Esophagus squamous epithelium (tissue), 5 donors: Measurements from ENCODE around the gene SH2D7. TPM values are rescaled to one million over a fixed set of nuclear protein-coding genes. Genes with fewer than 3 reads are reported as not detected.
A peak's percentile ranks its signal among the peaks of the same experiment; 100 is the strongest.

Experiments used
- DNase-seq: peaks from one replicate; lab custom pipeline; 2025; lab: John Stamatoyannopoulos, UW
- H3K27ac ChIP-seq, 4 donors: fragments of 200-600 bp; sonication (generic); one replicate each; pipeline ENCODE4 v1.5.1; 2016 to 2019; ENCODE audit warnings: mild to moderate bottlenecking in 1 of 4
- H3K27me3 ChIP-seq, 4 donors: fragments of 200-600 bp; sonication (generic); 1 replicate in 3 of 4; 2 replicates in 1 of 4; pipeline versions ENCODE4 v1.5.1 to v1.6.0; 2017 to 2021; ENCODE audit warnings: antibody characterized with exemption in 1 of 4
- H3K36me3 ChIP-seq, 3 donors: fragments of 200-600 bp; sonication (generic); one replicate each; pipeline ENCODE4 v1.5.1; 2016 to 2019
- H3K4me1 ChIP-seq, 3 donors: fragments of 200-600 bp; sonication (generic); one replicate each; pipeline ENCODE4 v1.5.1; 2017 to 2019
- H3K4me3 ChIP-seq, 4 donors: fragments of 200-600 bp; sonication (generic); 1 replicate in 3 of 4; 2 replicates in 1 of 4; pipeline ENCODE4 v1.5.1; 2016 to 2019; ENCODE audit warnings: mild to moderate bottlenecking in 2 of 4, moderate library complexity in 1 of 4
- H3K9me3 ChIP-seq, 3 donors: fragments of 200-600 bp; sonication (generic); one replicate each; pipeline ENCODE4 v1.5.1; 2016 to 2019
- POLR2A ChIP-seq, 4 donors: fragments of 450-650 bp; IDR thresholded peaks; one replicate each; pipeline ENCODE4 v1.6.1; 2017; ENCODE audit warnings: antibody characterized with exemption in 4 of 4, mild to moderate bottlenecking in 4 of 4, moderate library complexity in 3 of 4
- WGBS, 2 donors: methylation state at CpG; one replicate each; pipeline ENCODE4 v1.1.5; 2018; 5-methylcytosine and 5-hydroxymethylcytosine counted together
- intact Hi-C: fragments of 100-400 bp; cut with DNase I; formaldehyde crosslinking; loops from one replicate; pipeline ENCODE4 v1.15.0; 2022
- total RNA-seq, 4 donors: library from RNA; depleted of rRNA; stranded (reverse); fragments of >200 nt; gene quantifications; one replicate each; pipeline ENCODE4 v1.1.0, GENCODE V29; 2016
- TF ChIP-seq, protein P1 (sequence below), 6 experiments: fragments of 450-650 bp in 4 of 6; fragments of 200-600 bp in 2 of 6; sonication (generic) in 2 of 6; IDR thresholded peaks; one replicate each; pipeline ENCODE4 v1.5.1; 2016 to 2019; ENCODE audit warnings: antibody characterized with exemption in 6 of 6, mild to moderate bottlenecking in 4 of 6, moderate library complexity in 4 of 6
- donor health status: DM: yes; HTN: yes; CAD: no.

Gene SH2D7
- total RNA-seq, 4 donors from 2014 or later = not detected

DNA sequence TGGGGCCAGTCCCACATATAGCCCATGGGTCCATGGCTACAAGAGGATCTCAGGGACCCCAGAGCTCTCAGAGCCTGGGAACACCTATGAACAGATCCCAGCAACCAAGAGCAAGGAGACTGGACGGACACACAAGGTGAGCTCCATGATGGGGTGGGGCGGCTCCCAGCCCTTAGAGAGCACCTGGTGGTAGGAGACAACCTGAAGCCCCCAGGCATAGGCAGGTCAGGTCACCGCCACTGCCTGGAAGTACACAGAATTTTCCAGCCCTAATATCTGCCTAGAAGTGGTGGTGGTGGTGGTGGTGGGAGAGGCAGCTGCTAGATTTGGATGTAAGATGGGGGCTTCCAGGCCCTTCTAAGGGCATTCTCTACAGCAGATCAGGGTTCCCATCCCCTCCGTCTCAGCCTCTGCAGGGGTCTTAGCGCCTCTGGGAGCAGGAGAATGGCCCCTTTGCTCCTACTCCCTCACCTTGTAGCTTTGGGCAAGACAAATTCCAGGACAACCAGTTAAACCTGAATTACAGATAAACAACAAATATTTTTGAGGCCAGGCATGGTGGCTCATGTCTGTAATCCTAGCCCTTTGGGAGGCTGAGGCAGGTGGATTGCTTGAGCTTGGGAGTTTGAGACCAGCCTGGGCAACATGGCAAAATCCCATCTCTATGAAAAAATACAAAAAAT is 9.2 kb downstream of the SH2D7 start:
- TF ChIP-seq, protein P1, sequence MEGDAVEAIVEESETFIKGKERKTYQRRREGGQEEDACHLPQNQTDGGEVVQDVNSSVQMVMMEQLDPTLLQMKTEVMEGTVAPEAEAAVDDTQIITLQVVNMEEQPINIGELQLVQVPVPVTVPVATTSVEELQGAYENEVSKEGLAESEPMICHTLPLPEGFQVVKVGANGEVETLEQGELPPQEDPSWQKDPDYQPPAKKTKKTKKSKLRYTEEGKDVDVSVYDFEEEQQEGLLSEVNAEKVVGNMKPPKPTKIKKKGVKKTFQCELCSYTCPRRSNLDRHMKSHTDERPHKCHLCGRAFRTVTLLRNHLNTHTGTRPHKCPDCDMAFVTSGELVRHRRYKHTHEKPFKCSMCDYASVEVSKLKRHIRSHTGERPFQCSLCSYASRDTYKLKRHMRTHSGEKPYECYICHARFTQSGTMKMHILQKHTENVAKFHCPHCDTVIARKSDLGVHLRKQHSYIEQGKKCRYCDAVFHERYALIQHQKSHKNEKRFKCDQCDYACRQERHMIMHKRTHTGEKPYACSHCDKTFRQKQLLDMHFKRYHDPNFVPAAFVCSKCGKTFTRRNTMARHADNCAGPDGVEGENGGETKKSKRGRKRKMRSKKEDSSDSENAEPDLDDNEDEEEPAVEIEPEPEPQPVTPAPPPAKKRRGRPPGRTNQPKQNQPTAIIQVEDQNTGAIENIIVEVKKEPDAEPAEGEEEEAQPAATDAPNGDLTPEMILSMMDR (IDR thresholded peaks at IDR 0.05) = no peak
- no peak for TF ChIP-seq POLR2A (IDR thresholded peaks at IDR 0.05)
- Histone ChIP-seq H3K27ac (no peak overlapping the region), H3K27me3 (no peaks in the 10 kb centered on the region), H3K36me3 (no peaks in the 10 kb centered on the region), H3K4me3 (no peak overlapping the region), H3K9me3 (no peaks in the 10 kb centered on the region), H3K4me1 (peaks cover 4 to 19% (median 4%) of the 10 kb centered on the region in 3 donors)
- 70 to 79% methylated on average over 2 to 3 of the region's 5 CpGs for WGBS, 2 donors
- intact Hi-C loops = no loop called here
- no peak for DNase-seq

DNA sequence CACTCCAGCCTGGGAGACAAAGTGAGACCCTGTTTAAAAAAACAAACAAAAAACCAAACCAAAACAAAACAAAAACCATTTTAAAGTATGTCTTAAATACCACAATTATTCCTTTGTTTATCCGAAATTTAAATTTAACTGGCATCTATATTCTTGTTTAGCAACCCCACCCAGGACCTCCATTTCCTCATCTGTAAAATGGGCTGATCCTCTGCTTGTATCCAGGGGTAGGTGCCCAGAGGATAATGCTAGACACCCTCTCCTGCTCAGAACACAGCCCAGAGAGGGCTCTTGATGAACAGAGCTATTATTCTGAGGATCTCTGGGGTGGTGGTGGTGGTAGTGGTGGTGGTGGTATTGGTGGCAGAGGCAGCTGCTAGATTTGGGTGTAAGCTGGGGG is 9.8 kb downstream of the SH2D7 start:
- TF ChIP-seq, protein P1 (IDR thresholded peaks at IDR 0.05) = no peak
- TF ChIP-seq POLR2A (IDR thresholded peaks at IDR 0.05) = no peak
- Histone ChIP-seq H3K4me1 (peaks cover 4 to 19% (median 4%) of the 10 kb centered on the region in 3 donors), H3K27ac (no peak overlapping the region), H3K9me3 (no peaks in the 10 kb centered on the region), H3K36me3 (no peaks in the 10 kb centered on the region), H3K27me3 (no peaks in the 10 kb centered on the region), H3K4me3 (no peak overlapping the region)
- intact Hi-C loops = no loop called here
- DNase-seq = no peak
- WGBS, 2 donors = 80 to 90% methylated on average over 1 of the region's 1 CpG

DNA sequence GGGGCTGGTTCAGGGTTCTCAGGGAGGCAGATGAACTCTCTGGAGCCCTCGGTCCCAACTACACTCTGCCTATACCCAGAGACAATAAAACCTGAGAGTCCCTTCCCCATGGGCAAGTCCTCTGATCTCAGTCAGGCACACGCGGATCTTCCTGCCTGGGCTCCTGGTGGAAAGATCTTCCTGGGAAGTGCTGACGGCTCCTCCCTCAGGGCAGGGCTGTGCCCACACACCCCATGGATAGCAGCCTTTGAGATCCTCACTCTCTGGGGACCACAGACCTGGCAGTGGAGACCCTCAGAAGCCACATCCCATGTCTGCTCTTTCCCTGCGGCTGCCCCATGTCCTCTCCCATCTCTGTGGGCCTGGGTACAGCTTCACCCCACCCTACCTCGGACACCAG is 10.4 kb downstream of the SH2D7 start:
- TF ChIP-seq, protein P1 (IDR thresholded peaks at IDR 0.05) = no peak
- TF ChIP-seq POLR2A (IDR thresholded peaks at IDR 0.05) = no peak
- Histone ChIP-seq H3K27ac (no peak overlapping the region), H3K9me3 (no peaks in the 10 kb centered on the region), H3K36me3 (no peaks in the 10 kb centered on the region), H3K4me1 (peaks cover 4 to 19% (median 4%) of the 10 kb centered on the region in 3 donors), H3K4me3 (no peak overlapping the region), H3K27me3 (no peaks in the 10 kb centered on the region)
- intact Hi-C loops = no loop called here
- WGBS, 2 donors = 72 to 81% methylated on average over 4 to 6 of the region's 6 CpGs
- DNase-seq = no peak

DNA sequence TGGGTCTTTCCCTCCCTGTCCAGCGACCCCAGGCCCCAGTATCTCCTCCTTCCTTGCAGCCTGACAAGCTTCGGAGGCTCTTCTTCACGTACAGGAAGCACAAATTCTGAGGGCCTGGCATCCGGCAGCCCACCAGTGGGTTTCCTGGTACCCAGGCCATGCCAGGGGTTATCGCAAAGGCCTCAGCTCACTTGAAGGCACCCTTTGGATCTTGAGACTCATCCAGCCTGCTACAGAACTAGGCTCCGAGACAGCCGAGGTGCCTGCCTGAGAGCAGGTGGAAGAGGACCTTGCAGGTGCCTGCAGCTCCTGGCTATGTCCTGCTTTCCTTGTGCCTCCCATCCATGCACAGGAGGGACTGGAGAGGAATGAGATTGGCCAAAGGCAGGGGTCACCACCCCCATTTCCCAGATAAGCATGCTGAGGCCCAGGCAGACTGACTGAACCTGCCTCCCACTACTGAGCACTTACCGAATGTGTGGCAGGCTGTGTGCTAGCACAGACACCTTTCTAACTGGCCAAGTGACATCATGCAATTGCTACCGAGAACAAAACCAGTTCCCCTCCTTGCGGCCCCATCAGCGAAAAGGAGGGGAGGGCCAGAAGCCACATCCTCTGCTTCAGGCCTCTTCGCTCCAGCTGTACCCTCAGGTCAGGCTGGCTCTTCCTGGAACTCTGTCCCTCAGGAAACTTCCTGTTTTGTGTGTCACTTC is 11.2 kb downstream of the SH2D7 start:
- Histone ChIP-seq H3K27me3 (no peaks in the 10 kb centered on the region), H3K4me3 (no peak overlapping the region), H3K9me3 (no peaks in the 10 kb centered on the region), H3K36me3 (no peaks in the 10 kb centered on the region), H3K27ac (peak overlapping the region in 2 of 4 donors; percentile 7 to 58), H3K4me1 (peaks cover 4 to 19% (median 4%) of the 10 kb centered on the region in 3 donors)
- intact Hi-C loops = no loop called here
- no peak for DNase-seq
- TF ChIP-seq POLR2A (IDR thresholded peaks at IDR 0.05) = no peak
- TF ChIP-seq, protein P1 (IDR thresholded peaks at IDR 0.05) = no peak
- whole genome bisulfite sequencing, 2 donors = 65 to 76% methylated on average over 8 to 10 of the region's 12 CpGs

DNA sequence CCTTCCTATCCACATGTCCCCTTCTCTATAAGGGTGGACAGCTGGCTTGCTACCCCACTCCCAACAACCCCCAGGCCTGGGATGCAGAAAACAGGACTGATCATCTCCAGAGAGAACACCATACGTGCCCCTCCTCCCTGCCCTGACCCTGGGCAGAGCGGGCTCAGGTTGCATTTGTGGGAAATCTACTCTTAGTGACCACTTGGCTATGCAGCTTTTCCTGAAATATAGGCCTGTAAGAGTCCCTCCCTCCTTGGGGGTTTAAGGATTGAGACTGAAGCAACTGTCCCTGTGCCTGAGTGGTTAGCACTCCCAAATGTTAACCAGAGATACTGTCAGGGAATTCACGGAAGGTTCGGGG is 11.7 kb downstream of the SH2D7 start:
- H3K4me1 ChIP-seq = peaks cover 4 to 19% (median 4%) of the 10 kb centered on the region in 3 donors
- WGBS, 2 donors = 72 to 100% methylated on average over 1 to 2 of the region's 4 CpGs
- no peaks in the 10 kb centered on the region for H3K9me3 ChIP-seq
- no peak for TF ChIP-seq POLR2A (IDR thresholded peaks at IDR 0.05)
- TF ChIP-seq, protein P1 (IDR thresholded peaks at IDR 0.05) = no peak
- H3K27me3 ChIP-seq = no peaks in the 10 kb centered on the region
- H3K27ac ChIP-seq = no peak overlapping the region
- no peak overlapping the region for H3K4me3 ChIP-seq
- no peaks in the 10 kb centered on the region for H3K36me3 ChIP-seq
- intact Hi-C loops = no loop called here
- DNase-seq = no peak
